NCI-H524 (cell line): ENCODE data around the gene GPC3.
"Not testable (repeated sequence)": the region's sequence is repeated elsewhere in the genome, so short reads cannot be mapped to it uniquely, and the experiment has no call there.

ENCODE experiments used
- DNase-seq, 2 experiments: peaks; one replicate each; lab custom pipeline; 2025; lab: John Stamatoyannopoulos, UW

GPC3 gene

DNA sequence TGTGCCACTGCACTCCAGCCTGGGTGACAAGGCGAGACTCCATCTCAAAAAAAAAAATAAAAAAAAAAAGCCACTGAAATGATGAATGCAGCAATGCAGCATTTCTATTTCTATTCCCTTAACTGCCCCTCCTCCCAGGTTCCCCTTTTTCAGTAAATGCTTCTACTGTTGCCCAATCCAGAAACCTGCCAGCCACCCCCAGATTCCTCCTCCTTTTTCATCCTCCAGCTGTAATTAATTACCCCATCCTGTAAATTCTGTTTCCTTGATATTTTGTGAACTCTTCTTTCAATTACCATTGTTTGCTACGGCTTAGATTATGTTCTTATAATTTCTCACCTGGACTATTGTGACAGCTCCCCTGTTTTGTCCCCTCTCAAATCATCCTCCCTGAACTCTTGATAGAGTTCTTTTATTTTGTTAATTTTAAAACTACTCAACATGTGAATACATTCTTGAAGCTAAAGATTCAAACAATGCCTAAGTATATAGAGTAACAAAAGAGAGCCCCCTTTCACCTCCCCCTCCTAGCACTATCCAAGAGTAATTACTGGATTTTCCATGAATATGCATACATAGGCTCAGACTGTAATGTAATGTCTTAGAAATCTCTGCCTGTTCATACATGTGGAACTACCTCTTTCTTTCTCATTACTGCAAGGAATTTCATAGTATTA lies 429.5 kb downstream of the GPC3 start:
- DNase-seq = no peak

DNA sequence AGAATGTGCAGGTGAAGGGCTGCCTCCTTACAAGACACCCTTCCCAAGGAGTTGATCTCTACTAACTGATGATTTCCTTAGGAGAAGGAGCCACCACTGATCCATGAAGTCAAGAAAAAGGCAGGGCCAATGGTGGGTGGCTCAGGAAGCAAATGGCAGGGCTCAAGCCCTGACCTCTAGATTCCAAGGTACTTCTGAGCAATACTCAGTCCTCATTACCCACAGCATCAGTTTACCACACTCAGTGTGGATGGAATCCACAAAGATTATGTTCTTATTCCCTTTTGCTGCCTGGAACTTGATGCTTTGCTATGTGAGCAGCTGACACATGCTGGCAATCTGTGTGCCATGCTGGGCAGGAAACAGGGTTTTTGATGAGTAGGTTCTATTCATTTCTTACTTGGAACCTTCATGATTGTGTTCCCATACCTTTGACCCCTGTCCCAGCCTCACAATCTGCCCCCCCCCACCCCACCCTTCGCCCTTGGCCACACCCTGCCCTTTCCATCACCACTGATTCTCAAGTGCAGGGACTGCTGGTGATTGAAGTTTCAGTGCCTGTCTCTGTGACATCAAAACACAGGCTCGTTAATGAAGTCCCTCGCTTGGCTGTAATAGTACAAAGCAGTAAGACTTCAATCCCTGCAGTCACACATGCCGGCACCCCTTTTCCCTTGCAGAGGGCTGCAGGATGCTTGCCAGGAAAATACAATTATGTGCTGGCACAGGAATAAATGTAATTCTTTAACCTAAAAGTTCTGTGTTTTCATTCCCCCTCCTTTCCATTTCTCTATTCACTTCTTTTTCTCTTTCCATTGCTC lies 434.5 kb downstream of the GPC3 start:
- no peak for DNase-seq

DNA sequence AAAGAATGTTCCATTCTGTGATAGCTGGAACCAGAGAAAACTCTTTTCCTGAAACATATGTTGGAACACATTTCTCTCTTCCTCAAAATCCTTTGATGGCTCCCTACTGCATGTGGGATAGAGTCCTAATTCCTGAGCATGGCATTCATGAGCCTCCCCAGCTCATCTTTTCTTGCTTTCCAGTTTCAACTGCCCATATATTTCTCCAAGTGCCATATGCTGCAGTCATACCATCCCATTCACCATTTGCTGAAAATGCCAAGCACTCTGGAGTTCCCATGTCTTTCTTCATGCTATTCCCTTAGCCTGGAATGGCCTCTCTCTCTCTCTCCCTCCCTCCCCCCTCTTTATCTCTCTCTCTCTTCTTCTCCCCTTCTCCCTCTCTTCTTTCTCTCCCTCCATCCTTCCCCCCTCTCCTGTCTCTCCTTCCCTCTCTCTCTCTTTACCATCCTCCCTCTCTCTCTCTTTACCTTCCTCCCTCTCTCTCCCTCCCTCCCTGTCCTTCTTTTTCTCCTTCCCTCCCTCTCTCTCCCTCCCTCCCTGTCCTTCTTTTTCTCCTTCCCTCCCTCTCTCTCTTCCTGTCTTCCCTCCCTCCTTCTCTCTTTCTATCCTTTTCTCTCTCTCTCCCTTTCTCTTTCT lies 436.0 kb downstream of the GPC3 start:
- no peak for DNase-seq

DNA sequence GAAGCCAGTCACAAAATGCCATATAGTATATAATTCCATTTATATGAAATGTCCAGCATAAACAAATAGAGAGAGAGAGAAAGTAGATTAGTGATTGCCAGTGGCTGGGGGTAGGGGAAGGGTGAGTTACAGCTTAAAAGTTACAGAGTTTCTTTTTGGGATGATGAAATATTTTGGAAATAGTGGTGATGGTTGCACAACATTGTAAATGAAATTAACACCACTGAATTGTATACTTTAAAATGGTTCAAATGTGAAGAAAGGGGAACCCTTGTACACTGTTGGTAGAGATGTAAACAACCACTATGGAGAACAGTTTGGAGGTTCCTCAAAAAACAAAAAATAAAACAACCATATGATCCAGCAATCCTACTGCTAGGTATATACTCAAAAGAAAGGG lies 439.0 kb downstream of the GPC3 start:
- DNase-seq = no peak

DNA sequence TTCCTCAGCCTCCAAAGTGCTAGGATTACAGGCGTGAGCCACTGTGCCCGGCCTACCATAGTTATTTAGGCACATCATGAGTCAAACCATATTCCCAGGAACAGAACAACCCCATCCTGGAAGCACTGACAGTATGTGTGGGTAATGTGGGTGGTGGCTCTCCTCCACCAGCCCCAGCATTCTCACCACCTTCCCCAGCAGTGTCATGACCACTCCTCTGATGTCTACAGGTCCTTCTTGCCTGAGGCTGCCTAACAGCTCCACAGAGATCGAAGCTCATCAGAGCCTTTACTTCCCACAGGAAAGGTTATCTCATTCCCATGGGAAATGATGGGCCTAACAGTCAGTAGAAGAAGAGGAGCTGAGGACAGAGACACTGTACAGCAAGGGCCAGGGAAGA lies 440.6 kb downstream of the GPC3 start:
- DNase-seq = no peak

DNA sequence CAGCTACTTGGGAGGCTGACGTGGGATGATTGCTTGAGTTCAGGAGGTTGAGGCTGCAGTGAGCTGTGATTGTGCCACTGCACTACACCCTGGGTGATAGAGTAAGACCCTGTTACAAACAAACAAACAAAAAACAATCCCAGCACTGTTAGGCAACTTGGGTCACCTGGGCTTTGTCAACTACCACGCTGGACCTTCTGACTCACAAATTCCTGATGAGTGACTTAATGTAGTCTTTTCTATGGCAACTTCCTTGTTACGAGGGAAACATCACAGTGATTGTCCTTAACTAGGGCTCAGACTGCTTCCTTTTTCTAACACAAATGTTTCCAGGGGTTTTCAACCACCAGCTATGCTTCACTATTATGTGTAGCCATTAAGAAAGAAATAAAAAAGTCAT lies 441.3 kb downstream of the GPC3 start:
- DNase-seq = no peak

DNA sequence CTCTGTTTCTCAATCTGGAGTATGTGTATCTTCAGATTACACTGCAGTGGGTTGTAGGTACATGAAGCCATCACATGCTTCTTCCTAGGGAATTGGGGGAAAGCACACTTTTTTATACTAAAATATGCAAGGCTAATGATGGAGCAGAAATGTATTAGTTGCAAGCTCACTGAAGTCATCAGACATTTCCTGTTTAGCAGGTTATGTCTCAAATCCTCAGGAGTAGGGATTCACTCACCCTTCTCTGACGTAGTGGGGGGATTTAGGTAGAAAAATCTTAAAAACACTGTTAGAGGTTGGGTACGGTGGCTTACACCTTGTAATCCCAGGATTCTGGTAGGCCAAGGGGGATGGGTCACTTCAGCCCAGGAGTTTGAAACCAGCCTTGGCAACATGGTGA lies 441.7 kb downstream of the GPC3 start:
- no peak for DNase-seq

DNA sequence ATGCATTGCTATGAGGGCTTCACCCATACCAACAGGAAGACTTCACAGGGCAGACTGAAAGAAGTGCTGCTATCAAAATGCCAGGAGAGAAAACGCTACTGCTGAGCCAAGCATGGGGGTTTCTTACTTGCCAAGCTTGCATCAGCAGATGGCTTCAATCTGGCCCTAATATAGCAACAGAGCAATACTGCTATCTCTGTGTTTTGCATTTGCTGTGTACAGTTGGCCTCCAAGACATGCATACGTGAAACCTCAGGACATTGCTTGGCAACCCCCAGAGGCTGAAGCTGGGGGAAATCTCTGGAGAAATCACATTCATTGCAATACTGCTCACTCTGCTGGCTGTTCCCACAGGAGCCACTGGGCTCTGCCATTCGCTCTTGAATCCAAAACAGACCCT lies 442.9 kb downstream of the GPC3 start:
- no peak for DNase-seq

DNA sequence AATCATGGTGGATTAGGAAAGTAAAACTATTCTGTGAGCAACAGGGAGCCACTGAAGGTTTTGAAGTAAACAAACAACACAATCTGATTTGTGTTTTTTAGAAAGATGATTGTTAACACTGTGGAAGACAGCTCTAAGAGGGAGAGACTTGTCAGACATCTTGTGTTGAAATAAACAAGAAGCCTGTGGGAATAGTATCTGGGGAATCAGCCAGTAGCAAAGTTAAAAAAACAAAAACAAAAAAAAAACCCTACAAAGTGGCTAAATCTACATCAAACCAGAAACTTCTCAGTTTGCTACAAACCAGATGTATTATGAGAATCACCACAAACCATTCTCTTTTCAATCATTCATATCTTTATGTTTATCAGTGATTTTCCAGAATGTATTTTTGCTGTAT lies 444.4 kb downstream of the GPC3 start:
- DNase-seq = no peak

DNA sequence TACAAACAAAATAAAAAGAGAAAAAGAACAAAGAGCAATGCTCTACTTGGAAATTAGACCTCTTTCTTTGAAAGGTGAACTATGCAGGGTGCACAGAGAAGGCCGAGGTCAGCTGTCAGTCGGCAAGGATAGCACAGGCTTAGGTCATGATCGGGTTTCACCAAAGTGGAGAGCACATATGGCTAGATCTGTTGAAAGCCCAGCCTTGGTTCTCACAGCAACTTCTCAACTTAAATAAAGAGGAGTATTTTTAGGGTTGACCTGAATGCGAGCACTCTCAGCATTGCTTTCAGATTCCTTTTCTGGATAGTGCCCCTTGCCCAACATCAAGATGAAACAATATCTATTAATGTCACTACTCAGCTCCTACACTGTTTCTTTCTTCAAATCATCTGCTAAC lies 447.2 kb downstream of the GPC3 start:
- DNase-seq = peak; percentile 62 to 79

DNA sequence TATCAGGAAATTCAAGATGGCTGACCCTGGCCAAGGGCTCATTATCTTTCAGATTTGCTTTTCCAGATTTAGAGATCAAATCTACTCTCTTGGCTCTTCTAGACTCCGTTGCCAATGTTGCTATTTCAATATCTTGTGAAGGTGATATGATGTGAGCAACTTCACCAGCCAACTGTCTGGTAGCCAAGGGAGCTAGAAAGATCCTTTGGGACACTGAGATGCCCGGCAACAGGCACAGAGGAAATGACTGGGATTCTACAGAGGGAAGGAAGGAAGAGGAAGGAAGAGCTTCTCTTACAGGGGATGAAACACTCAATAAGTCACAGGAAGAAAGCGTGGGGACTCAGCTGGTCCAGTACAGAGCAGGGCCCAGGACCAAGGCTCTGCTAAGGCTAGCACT lies 448.3 kb downstream of the GPC3 start:
- DNase-seq = no peak

DNA sequence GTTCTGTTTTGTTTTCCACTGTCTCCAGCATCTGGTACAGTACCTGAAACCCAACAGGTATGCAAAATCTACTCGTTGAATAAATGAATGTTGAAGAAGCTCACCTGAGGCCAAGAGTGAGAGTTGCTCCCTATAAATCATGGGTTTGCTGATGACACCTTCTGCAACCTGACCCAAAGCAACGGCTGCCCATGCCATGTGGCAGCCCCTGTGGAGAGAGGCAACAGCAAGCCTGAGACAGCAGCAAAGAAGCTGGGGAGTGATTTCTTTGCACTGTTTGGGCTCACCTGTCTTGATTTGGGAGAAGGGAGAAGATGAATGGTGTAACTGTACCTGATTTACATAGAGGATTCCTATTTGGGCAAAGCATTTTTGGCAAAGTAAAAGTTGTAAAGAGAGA lies 450.3 kb downstream of the GPC3 start:
- no peak for DNase-seq

DNA sequence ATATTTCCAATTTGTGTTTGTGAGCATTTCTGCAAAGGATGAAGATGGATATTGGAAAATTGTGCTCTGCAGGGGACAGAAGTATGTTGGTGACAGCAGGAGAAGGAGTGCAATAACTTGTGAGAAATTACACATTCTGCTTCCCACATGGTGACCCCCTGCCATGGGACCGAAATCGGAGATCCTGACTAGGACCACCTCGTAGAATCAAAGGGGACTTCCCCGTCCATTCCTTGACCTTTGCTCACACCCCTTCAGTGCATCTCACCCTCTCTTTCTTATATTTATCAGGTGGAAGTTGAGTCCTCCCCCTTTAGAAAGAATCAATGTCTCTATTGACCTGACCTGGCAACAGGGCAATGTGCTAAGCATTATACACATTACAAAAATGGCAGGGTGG lies 451.2 kb downstream of the GPC3 start:
- DNase-seq = no peak

DNA sequence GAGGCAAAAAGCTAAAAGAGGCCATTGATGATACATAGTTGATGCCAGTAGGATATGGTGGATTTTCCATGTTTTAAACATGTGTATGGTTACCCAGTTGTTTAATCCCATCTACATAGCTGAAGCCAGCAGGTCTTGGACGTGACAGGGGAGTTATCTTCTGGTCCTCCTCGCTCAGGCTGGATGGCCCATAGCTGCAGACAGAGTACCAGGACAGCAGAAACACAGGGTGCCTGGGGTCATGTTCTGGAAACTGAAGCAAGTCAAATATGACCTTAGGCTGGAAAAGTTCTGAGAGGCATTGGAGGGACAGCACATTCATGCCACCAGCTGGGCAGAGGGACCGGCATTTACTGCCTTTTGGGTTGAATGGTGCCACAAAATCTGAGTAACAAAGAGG lies 452.1 kb downstream of the GPC3 start:
- no peak for DNase-seq

DNA sequence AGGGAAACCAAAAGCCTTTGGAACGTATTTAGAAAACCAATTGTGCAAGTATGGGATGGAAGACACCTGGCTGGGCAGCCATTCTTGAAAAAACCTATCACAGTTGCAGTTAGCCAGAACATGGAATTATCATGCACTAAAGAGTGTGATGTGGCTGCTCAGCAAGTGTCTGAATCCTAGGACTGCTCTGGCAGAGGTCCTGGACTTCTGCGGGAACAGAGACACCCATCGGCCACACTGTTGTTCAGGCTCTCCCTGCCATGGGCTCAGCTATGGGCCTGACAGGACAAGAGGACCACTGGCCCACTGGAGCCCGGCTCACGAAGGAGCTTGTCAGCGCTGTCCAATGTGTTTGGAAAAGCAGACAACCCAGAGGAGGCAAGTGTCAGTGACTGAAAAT lies 454.4 kb downstream of the GPC3 start:
- DNase-seq = no peak

DNA sequence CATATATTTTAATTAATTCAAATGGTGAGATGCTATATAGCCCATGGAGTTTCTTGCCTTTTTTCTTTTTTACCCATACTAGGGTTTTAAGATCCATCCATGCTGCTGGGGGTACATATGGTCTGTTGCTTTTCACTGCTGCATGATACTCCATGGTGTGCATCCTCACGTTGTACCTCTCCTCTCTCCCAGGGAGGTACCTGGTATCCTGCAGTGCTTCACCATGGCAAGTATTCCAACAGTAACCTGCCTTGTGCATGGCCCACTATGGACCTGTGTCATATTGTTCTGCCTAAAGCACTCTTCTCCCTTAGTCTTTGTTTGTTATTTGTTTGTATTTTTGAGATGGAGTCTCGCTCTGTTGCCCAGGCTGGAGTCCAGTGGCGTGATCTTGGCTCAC lies 455.8 kb downstream of the GPC3 start:
- no peak for DNase-seq

DNA sequence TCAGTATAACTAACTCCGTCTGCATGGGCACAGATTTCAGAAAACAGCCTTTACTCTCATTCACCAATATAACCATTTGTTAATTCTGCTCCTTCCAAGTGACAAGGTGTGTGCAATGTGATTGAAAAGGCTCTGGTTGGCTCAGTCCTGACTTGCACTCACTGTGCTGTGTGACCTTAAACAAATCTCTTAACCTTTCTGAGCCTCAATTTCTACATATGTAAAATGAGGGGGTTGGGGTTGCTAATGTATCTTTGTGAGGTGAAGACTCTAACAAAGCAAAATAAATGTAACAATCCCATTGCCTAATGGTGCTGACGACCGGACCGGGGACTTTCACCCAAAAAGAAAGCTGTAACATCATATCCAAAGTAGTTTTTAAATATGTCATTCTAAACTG lies 457.6 kb downstream of the GPC3 start:
- DNase-seq = no peak

DNA sequence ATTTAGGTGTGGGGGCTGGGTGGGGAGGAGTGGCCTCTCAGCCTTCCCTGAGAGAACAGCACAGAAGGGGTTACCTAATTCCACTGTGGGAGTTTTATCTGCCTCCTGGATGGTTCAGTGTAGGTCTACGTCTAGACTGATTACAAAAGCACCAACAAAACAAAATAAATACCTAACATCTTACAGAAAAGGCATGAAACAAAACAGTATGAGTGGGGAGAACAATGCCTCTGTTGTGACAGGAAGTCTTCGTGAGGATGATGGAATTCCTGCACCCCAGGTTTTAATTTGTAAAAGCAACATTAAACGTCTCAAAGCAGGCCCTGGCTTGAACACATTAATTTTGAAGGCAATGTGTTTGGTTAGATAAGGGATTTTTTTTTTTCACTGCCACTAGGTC lies 458.0 kb downstream of the GPC3 start:
- no peak for DNase-seq

DNA sequence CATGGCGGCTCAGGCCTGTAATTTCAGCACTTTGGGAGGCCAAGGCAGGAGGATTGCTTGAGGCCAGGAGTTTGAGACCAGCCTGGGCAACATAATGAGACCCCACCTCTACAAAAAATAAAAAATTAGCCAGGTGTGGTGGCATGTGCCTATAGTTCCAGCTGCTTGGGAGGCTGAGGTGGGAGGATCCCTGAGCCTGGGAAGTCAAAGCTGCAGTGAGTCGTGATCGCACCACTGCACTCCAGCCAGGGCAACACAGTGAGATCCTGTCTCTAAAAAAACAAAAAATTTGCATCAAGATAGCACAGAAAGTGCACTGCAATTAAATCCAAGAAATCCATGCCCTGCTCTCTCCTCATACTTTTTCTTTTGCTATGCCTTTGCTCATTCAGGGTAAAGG lies 458.6 kb downstream of the GPC3 start:
- not testable (repeated sequence) for DNase-seq

DNA sequence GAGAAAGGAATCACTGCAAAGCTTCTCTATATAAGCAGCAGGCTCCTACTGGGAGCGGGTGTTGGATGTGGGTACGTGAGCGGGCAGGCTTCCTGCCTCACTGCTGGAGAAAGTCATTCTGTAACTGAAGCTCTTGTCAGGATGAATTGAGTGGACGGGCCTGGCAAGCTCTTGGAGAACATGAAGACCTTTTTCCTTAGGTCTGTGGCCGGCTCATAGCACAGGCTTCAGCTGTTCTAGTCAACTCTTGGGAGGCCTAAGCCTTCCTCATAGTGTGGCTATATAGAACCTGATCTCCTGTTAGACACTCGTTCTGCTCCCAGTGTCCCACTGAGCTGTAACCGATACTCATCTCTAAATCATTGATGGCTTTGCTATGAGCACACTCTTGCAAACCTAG lies 461.9 kb downstream of the GPC3 start:
- DNase-seq = no peak

DNA sequence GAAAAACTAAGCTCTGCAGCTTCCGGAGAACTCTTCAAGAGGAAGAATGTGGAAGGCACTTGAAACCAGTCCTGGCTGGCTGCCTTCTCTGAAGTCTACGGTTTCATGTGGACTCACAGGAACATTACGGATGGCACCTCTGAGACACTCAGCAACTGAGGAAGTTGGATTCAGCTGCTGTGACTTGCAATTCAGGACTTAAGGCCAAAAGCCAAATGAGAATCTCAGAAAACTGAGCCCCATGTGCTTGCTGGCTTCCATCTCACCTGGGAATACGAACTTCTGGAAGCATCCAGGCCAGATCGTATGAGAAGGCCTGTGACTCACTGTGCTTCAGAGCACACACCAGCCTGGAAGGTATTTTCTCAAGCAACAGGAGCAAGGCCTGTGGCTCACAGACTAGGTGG lies 462.3 kb downstream of the GPC3 start:
- DNase-seq = no peak

DNA sequence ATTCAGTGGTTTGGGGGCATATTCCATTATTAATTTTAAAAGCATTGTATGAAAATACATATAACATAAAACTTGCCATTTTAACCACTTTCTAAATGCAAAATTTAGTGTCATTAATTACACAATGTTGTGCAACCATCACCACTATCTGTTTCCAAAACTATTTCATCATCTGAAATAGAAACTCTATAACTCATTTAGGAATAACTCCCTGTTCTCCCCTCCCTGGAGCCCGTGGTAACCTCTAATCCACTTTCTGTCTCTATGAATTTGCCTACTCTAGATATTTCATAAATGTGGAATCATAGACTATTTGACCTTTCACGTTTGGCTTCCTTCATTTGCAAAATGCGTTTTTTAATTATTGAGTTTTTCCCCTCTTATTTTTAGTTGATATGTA lies 468.7 kb downstream of the GPC3 start:
- no peak for DNase-seq

DNA sequence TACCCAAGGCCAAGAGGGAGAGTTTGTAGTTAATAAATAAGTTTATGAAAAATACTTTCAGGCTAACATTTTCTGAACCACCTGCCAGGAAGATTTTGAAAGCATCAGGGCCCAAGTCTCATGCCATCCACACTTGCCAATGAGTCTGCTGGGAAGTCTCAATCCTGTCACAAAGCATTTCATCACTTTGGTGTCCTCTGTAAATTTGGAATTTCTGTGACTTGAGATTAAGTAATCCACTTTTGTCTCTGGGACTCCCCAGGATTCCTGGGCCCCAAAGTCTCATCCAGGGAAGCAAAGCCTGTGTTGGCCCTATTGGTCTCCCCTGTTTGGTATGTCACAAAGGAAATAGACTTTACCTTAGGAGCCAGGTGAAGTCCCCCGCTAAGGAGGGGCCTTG lies 470.9 kb downstream of the GPC3 start:
- DNase-seq = no peak
